Nephron (organoid): Measurements from ENCODE around the gene JPT1.
A peak's percentile ranks its signal among the peaks of the same experiment; 100 is the strongest.

Experiments used
- H3K27ac Mint-ChIP-seq, 3 experiments: 2 replicates each; pipeline ENCODE4 v1.8.0; 2020; ENCODE audit warnings: mixed read lengths in 3 of 3, mild to moderate bottlenecking in 2 of 3, moderate library complexity in 1 of 3
- H3K27me3 Mint-ChIP-seq: 2 replicates; pipeline ENCODE4 v1.8.0; 2021; ENCODE audit warnings: low read depth, mild to moderate bottlenecking, moderate library complexity, mixed read lengths
- H3K36me3 Mint-ChIP-seq: 2 replicates; pipeline ENCODE4 v1.8.0; 2020; ENCODE audit warnings: low read depth, mixed read lengths
- H3K4me1 Mint-ChIP-seq: 2 replicates; pipeline ENCODE4 v1.8.0; 2020; ENCODE audit warnings: mixed read lengths
- H3K4me3 Mint-ChIP-seq, 3 experiments: 2 replicates each; pipeline ENCODE4 v1.8.0; 2020; ENCODE audit warnings: mild to moderate bottlenecking in 3 of 3, mixed read lengths in 3 of 3, moderate library complexity in 2 of 3
- H3K9me3 Mint-ChIP-seq: 2 replicates; pipeline ENCODE4 v1.8.0; 2020; ENCODE audit warnings: mixed read lengths
- CTCF ChIP-seq, 3 experiments: fragments of 200-600 bp; sonication (generic); IDR thresholded peaks; one replicate each; pipeline ENCODE4 v1.5.0; 2021; ENCODE audit warnings: antibody characterized with exemption in 3 of 3; ENCODE audit not compliant: unreplicated experiment in 3 of 3

JPT1 gene

GRCh38 chr17:75154195-75155106 lies at the start of gene JPT1:
TSS of gene JPT1 (minus strand) at chr17:75154512. CDS start at chr17:75154397, 115 bp downstream.
- TF ChIP-seq CTCF (IDR thresholded peaks at IDR 0.05; ENCODE audit: unreplicated experiment in 3 of 3): no peak
- H3K4me1 Mint-ChIP-seq: peaks cover 34% of the 10 kb centered on the region
- no peaks in the 10 kb centered on the region for H3K9me3 Mint-ChIP-seq
- H3K27ac Mint-ChIP-seq: peak within 1 kb of the TSS; percentile 44 to 94 (median 91)
- peak within 1 kb of the TSS; percentile 94 to 98 (median 97) for H3K4me3 Mint-ChIP-seq
- peaks cover 17% of the 10 kb centered on the region for H3K36me3 Mint-ChIP-seq
- peaks cover 3% of the 10 kb centered on the region for H3K27me3 Mint-ChIP-seq

DNA sequence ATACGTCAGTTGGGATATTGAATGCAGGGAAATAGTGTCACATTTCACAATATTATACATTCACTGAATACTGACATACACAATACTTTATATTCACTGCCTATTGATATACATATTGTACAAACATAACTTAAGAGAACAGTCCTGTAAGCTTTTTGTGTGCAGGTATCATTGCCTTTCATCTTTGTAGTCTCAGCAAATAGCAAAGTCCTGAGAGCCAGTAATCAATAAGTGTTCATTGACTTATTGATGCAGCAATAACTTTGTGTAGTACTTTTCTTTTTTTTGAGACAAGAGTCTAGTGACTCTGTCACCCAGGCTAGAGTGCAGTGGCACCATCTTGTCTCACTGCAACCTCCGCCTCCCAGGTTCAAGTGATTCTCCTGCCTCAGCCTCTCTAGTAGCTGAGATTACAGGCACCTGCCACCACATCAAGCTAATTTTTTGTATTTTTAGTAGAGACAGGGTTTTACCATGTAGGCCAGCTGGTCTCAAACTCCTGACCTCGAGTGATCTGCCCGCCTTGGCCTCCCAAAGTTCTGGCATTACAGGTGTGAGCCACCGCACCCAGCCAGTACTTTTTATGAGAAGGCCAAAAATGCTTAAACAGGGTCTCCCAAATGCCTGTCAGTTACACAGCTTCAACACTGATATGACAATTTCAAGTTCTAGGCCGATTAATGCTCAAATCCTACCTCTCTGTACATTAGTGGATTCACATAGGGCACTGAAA lies 45.7 kb upstream of the JPT1 start:
- Mint-ChIP-seq H3K4me1 (no peaks in the 10 kb centered on the region), H3K36me3 (no peaks in the 10 kb centered on the region), H3K4me3 (no peak overlapping the region), H3K27me3 (no peaks in the 10 kb centered on the region), H3K9me3 (no peaks in the 10 kb centered on the region), H3K27ac (no peak overlapping the region)
- TF ChIP-seq CTCF (IDR thresholded peaks at IDR 0.05; ENCODE audit: unreplicated experiment in 3 of 3): no peak

DNA sequence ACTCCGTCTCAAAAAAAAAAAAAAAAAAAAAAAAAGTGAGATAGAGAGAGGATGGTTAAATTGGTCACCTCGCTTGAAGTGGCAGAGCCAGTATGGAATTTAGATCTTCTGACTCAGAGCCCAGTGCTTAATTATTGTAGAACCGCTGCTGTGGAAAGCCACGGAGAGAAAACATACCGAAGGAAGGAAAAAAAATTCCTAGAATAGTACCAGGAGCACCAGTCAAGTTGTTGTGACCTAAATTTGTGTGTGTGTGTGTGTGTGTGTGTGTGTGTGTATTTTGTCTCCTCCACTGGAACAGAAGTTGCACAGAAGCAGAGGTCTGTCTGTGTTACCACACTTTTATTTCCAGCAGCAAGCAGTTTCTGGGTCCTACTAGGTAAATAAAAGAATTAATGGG lies 40.6 kb upstream of the JPT1 start:
- H3K4me1 Mint-ChIP-seq: no peaks in the 10 kb centered on the region
- TF ChIP-seq CTCF (IDR thresholded peaks at IDR 0.05; ENCODE audit: unreplicated experiment in 3 of 3): no peak

DNA sequence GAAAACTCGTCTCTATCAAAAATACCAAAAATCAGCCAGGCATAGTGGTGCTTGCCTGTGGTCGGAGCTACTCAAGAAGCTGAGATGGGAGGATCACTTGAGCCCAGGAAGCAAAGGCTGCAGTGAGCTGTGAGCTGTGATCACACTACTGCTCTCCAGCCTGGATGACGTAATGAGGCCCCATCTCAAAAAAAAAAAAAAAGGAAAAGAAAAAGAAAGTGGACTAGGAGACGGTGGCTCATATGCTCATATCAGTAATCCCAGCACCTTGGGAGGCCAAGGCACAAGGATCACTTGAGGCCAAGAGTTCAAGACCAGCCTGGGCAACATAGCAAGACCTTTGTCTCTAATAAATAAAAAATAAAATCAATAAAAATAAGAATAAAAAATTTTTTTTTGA lies 37.3 kb upstream of the JPT1 start:
- Mint-ChIP-seq H3K9me3 (no peaks in the 10 kb centered on the region), H3K4me3 (no peak overlapping the region), H3K27me3 (no peaks in the 10 kb centered on the region), H3K4me1 (no peaks in the 10 kb centered on the region), H3K36me3 (no peaks in the 10 kb centered on the region), H3K27ac (no peak overlapping the region)
- TF ChIP-seq CTCF (IDR thresholded peaks at IDR 0.05; ENCODE audit: unreplicated experiment in 3 of 3): no peak

More for the DNA sequence above, 40.6 kb upstream of the JPT1 start:
- Mint-ChIP-seq H3K9me3 (no peaks in the 10 kb centered on the region), H3K4me3 (no peak overlapping the region), H3K36me3 (no peaks in the 10 kb centered on the region), H3K27ac (peak overlapping the region in 2 of 3 experiments; percentile 3 to 57), H3K27me3 (no peaks in the 10 kb centered on the region)

- peaks cover 10% of the 10 kb centered on the region for H3K4me1 Mint-ChIP-seq
- no peak overlapping the region for H3K27ac Mint-ChIP-seq
- no peaks in the 10 kb centered on the region for H3K36me3 Mint-ChIP-seq
- no peaks in the 10 kb centered on the region for H3K27me3 Mint-ChIP-seq
- no peaks in the 10 kb centered on the region for H3K9me3 Mint-ChIP-seq
- H3K4me3 Mint-ChIP-seq: no peak overlapping the region
- TF ChIP-seq CTCF (IDR thresholded peaks at IDR 0.05; ENCODE audit: unreplicated experiment in 3 of 3): no peak
Measured at GRCh38 chr17:75188614-75189013, 34.3 kb upstream of the JPT1 start.
